Measurements from ENCODE around the gene CHTOP.
"Not testable (repeated sequence)": the region's sequence is repeated elsewhere in the genome, so short reads cannot be mapped to it uniquely, and the experiment has no call there.

The CHTOP gene

DNA sequence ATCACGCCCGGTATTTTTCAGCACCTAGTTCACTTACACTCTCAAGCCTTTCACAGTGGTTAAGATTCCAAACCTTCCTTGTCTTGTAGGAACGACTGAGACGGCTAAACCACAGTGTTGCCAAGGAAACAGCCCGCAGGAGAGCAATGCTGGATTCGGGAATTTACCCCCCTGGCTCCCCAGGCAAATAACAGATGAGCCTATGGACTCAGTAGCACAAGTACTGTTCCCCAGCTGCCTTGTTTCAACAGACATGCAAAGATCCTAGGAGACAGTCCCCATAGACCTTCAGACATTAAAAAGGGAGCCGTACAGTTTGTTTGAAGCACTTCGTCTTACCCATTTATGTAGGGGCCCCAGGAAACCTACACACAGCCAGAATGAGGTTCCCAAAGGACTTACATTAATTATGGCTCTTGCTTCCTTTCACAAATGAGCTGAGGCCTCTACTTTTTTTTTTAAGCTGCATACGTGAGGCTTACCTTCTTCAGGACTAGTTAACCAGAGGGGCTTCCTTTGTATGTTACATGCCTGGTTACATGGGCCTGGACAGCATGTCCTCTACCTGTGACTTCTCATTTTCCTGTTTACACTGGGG lies 27.3 kb downstream of the CHTOP start:
- DNase-seq (ENCODE audit: low spot score) = peak; percentile 40

DNA sequence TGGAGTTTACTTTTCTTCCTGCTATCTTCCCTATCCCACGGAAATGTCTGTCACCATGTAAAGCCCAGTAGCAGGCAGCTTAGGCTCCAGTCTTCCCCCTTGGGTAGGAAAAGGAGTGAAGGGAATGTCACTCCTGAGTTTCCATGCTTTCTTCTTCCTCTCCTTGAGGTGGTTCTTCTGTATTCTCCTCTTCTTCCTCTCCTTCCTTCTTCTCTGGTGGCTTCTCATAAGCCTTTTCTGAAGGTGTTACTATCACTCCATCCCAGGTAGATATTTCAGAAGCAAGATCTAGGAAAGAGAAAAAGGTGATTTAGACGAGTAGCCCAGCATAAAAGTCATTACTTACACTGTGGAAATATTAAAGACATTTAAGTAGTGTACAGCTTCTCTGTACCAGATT lies 28.4 kb downstream of the CHTOP start:
- no peak for DNase-seq (ENCODE audit: low spot score)

- DNase-seq (ENCODE audit: low spot score) = no peak
These were observed 29.3 kb downstream of the CHTOP start for GRCh38 chr1:153663211-153663610.

- DNase-seq (ENCODE audit: low spot score) = no peak
These were observed 33.6 kb downstream of the CHTOP start for GRCh38 chr1:153667439-153667838.

- not testable (repeated sequence) for DNase-seq (ENCODE audit: low spot score)
These were observed 34.8 kb downstream of the CHTOP start for GRCh38 chr1:153668672-153669071.

GRCh38 chr1:153669606-153670005 lies 35.7 kb downstream of the CHTOP start:
- no peak for DNase-seq (ENCODE audit: low spot score)

DNA sequence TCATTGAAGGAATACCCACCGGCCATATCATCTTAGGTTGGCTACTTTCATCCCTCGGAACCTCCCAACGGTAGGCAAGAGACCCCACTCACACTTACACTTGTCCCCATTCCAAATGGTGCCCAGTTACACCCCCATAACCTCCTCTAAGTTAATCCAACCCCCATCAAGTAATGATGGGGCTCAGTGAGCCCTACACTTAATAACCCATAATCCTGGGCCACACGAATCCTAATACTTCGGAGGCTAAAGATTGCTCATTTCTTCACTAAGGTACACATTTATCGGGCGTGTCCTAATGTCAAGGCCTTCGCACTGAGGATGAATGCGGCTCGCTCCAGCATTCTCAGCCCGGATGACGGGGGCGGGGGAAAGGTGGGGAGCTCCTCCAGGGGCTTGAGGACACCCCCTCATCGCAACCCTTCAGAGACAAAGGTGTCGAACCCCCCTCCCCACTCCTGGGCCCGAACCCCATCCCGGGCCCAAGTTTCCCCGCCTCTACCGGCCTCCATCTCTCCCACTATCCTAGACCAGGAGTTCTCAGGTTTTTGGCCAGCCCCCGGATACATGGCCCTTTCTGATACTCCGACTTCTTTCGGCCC lies 36.5 kb downstream of the CHTOP start:
- DNase-seq (ENCODE audit: low spot score) = no peak

DNA sequence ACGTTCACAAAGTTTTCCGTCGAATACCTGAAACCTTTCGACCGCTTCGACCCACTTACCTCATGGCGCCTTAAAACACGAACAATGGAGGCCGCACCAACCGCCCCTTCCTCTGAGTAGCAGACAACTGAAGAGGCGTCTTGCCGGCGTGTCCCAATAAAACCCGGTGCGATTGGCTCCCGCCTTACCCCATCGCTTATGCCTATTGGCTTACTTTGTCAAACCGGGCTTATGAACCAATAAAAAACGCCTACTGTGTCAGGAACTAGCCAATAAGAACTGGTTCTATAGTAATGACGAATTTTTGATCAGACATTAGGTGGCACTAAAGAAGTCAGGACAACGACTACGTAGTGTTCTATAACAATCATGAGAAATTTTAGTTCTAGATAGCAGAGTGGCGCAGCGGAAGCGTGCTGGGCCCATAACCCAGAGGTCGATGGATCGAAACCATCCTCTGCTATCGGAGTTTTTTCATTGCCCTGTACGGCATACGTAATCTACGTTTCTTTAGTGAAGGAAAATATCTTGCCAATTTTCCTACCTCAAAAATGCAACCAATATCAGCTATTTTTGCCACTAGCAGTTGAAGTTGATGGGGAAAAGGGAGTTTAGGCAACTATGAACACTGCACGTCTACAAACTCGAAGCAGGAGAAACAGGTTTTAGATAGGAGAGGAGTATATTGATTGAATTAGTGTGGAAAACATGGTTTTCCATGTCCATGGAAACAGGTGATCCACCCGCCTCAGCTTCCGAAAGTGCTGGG lies 37.2 kb downstream of the CHTOP start, which contains the start of gene ILF2:
Gene ILF2 (minus strand): TSS at position 135 of the 769 bp plus-strand sequence. CDS start 71 bp downstream, at position 64.
- DNase-seq (ENCODE audit: low spot score) = peak; percentile 100

- DNase-seq (ENCODE audit: low spot score) = peak; percentile 82
These were observed 37.9 kb downstream of the CHTOP start for GRCh38 chr1:153671628-153672353.

- no peak for DNase-seq (ENCODE audit: low spot score)
These were observed 39.6 kb downstream of the CHTOP start for GRCh38 chr1:153673511-153673910.

- DNase-seq (ENCODE audit: low spot score) = peak; percentile 77
These were observed 44.1 kb downstream of the CHTOP start for GRCh38 chr1:153677718-153678518.

DNA sequence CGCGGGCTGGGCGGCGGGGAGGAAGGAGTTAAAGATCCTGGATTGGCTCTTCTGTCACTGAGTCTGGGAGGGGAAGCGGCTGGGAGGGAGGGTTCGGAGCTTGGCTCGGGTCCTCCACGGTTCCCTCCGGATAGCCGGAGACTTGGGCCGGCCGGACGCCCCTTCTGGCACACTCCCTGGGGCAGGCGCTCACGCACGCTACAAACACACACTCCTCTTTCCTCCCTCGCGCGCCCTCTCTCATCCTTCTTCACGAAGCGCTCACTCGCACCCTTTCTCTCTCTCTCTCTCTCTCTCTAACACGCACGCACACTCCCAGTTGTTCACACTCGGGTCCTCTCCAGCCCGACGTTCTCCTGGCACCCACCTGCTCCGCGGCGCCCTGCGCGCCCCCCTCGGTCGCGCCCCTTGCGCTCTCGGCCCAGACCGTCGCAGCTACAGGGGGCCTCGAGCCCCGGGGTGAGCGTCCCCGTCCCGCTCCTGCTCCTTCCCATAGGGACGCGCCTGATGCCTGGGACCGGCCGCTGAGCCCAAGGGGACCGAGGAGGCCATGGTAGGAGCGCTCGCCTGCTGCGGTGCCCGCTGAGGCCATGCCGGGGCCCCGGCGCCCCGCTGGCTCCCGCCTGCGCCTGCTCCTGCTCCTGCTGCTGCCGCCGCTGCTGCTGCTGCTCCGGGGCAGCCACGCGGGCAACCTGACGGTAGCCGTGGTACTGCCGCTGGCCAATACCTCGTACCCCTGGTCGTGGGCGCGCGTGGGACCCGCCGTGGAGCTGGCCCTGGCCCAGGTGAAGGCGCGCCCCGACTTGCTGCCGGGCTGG lies 44.9 kb downstream of the CHTOP start, which contains the start of gene NPR1:
Gene NPR1 (plus strand): TSS at position 170 of the 818 bp plus-strand sequence. CDS start 421 bp downstream, at position 591.
- no peak for DNase-seq (ENCODE audit: low spot score)

- DNase-seq (ENCODE audit: low spot score) = no peak
These were observed 45.7 kb downstream of the CHTOP start for GRCh38 chr1:153679337-153680119.

GRCh38 chr1:153680120-153680403 lies 46.2 kb downstream of the CHTOP start:
- DNase-seq (ENCODE audit: low spot score) = no peak

DNA sequence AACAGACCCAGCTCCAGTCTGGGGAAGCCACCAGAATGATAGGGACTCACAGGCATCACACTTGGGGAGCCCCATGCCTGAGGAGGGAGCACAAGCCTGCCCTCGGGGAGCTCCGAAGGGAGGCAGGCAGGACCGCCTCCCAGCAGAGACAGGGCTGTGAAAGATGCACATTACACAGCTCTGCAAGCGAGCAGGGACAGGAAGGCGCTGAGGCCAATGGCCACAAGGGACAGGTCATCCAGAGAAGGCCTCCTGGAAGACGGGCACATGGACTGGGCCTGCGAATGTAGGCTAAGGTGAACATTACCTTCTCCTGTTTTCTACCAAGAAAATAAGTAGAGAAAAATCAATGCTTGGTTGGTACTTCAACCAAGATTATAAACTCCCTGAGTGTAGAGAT lies 48.9 kb downstream of the CHTOP start:
- no peak for DNase-seq (ENCODE audit: low spot score)

- DNase-seq (ENCODE audit: low spot score) = no peak
These were observed 50.0 kb downstream of the CHTOP start for GRCh38 chr1:153683854-153684253.

DNA sequence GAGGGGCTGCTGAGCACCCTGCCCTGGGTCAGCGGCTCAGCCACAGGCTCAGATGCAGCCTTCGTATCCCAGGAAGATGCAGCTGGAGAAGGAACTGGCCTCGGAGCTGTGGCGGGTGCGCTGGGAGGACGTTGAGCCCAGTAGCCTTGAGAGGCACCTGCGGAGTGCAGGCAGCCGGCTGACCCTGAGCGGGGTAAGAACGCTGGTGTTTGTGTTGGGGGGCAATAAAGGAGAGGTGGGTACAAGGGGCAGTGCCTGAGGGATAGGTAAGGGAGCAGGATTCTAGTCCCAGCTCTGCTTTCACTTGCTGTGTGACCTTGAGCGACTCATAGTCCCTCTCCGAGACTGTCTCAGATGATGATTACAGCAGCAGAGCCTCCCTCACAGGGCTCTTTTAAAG lies 51.0 kb downstream of the CHTOP start:
- DNase-seq (ENCODE audit: low spot score) = no peak

DNA sequence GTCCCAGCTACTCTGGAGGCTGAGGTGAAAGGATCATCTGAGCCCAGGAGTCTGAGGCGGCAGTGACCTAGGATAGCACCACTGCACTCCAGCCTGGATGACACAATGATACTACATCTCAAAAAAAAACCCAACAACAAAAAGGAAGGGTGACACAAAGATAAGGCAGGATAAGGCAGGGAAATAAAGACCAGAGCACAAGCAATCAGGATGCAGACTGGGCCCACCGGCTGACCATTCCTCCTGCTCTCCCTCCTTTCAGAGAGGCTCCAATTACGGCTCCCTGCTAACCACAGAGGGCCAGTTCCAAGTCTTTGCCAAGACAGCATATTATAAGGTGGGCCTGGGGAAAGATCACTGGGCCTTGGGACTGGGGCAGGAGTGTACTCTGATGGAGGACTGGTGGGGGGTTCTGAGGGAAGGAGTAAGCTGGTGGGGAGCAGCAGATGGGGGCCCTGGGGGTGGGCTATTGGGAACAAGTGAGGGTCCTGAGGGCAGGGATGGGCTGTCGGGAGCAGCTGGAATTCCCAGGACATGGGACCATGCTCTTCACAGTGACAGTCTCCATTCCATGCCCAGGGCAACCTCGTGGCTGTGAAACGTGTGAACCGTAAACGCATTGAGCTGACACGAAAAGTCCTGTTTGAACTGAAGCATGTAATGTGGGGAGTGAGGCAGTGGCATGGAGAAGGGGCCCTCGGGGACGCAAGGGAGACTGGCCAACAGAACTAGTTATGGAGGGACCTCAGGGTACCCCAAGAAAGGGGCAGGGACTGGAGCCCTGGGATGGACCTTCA lies 51.9 kb downstream of the CHTOP start:
- DNase-seq (ENCODE audit: low spot score) = no peak

All from NAMALWA (cell line).